WTC11 (cell line): ENCODE measurements around the gene THSD7B. TPM values are rescaled to one million over a fixed set of nuclear protein-coding genes. Genes with fewer than 3 reads are reported as not detected.

Experiments
- ATAC-seq: fragments of 200-7000 bp; cut with Tn5 transposase; 2 replicates; pipeline ENCODE4 v1.10.0; 2021; ENCODE audit warnings: mild to moderate bottlenecking, moderate library complexity
- CTCF ChIA-PET: fragments of 300-600 bp; sonication (Branson Sonifier 250); formaldehyde crosslinking; loops from one replicate; lab custom pipeline; 2021; ENCODE audit warnings: antibody characterized with exemption; lab: Charles Lee
- POLR2A ChIA-PET: fragments of 350-600 bp; sonication (Branson Sonifier 250); formaldehyde crosslinking; loops from one replicate; lab custom pipeline; 2021; ENCODE audit warnings: antibody characterized with exemption; lab: Charles Lee
- DNase-seq: peaks from one replicate; pipeline ENCODE4 v3.0.0; 2021; ENCODE audit warnings: low spot score
- H3K27ac Mint-ChIP-seq: 2 replicates; pipeline ENCODE4 v1.8.0; 2021; ENCODE audit warnings: mixed read lengths
- H3K27me3 Mint-ChIP-seq: 2 replicates; pipeline ENCODE4 v1.8.0; 2021; ENCODE audit warnings: low read depth, mild to moderate bottlenecking, moderate library complexity, mixed read lengths
- H3K36me3 Mint-ChIP-seq: 2 replicates; pipeline ENCODE4 v1.8.0; 2021; ENCODE audit warnings: mixed read lengths
- H3K4me1 Mint-ChIP-seq: 2 replicates; pipeline ENCODE4 v1.8.0; 2022; ENCODE audit warnings: mixed read lengths
- H3K4me3 Mint-ChIP-seq: 2 replicates; pipeline ENCODE4 v1.8.0; 2021; ENCODE audit warnings: mild to moderate bottlenecking, moderate library complexity, mixed read lengths
- H3K9me3 Mint-ChIP-seq: 2 replicates; pipeline ENCODE4 v1.8.0; 2021; ENCODE audit warnings: mixed read lengths
- AFF4 ChIP-seq: sonication (generic); formaldehyde crosslinking; IDR thresholded peaks from 2 replicates; pipeline ENCODE4 v1.8.1; 2023; ENCODE audit warnings: mild to moderate bottlenecking, missing genetic modification reagents, borderline replicate concordance
- CREB1 ChIP-seq: sonication (generic); formaldehyde crosslinking; IDR thresholded peaks from 2 replicates; pipeline ENCODE4 v1.8.0; 2023; ENCODE audit warnings: mild to moderate bottlenecking, missing genetic modification reagents
- ELF4 ChIP-seq: sonication (generic); formaldehyde crosslinking; IDR thresholded peaks from 2 replicates; pipeline ENCODE4 v1.8.1; 2022; ENCODE audit warnings: low read depth, mild to moderate bottlenecking, moderate library complexity, missing genetic modification reagents
- ERG ChIP-seq: fragments of 250-450 bp; sonication (Bioruptor Pico); IDR thresholded peaks from 2 replicates; pipeline ENCODE4 v1.8.0; 2021; ENCODE audit warnings: mild to moderate bottlenecking
- FOXJ3 ChIP-seq: sonication (generic); formaldehyde crosslinking; IDR thresholded peaks from 2 replicates; pipeline ENCODE4 v1.9.0; 2021; ENCODE audit warnings: missing genetic modification reagents, mild to moderate bottlenecking, borderline replicate concordance
- FOXP1 ChIP-seq: sonication (generic); formaldehyde crosslinking; IDR thresholded peaks from 2 replicates; pipeline ENCODE4 v1.8.0; 2022; ENCODE audit warnings: missing genetic modification reagents, mild to moderate bottlenecking, moderate library complexity, borderline replicate concordance
- GABPB1 ChIP-seq: sonication (generic); formaldehyde crosslinking; IDR thresholded peaks from 2 replicates; pipeline ENCODE4 v1.8.1; 2023; ENCODE audit warnings: mild to moderate bottlenecking, missing genetic modification reagents
- GRHL2 ChIP-seq: fragments of 250-450 bp; sonication (Bioruptor Pico); IDR thresholded peaks from 2 replicates; pipeline ENCODE4 v1.8.0; 2022; ENCODE audit warnings: mild to moderate bottlenecking, moderate library complexity; ENCODE audit not compliant: insufficient replicate concordance, severe bottlenecking
- MYBL2 ChIP-seq: sonication (generic); formaldehyde crosslinking; IDR thresholded peaks from 2 replicates; pipeline ENCODE4 v1.8.1; 2023; ENCODE audit warnings: mild to moderate bottlenecking, moderate library complexity, missing genetic modification reagents
- NFE2L1 ChIP-seq: sonication (generic); formaldehyde crosslinking; IDR thresholded peaks from 2 replicates; pipeline ENCODE4 v1.8.1; 2023; ENCODE audit warnings: missing genetic modification reagents
- NR3C1 ChIP-seq: sonication (generic); formaldehyde crosslinking; conservative IDR thresholded peaks from 2 replicates; pipeline ENCODE4 v1.8.1; 2023; ENCODE audit warnings: low read depth, mild to moderate bottlenecking, missing genetic modification reagents
- PRRX2 ChIP-seq: fragments of 250-450 bp; sonication (Bioruptor Pico); IDR thresholded peaks from 2 replicates; pipeline ENCODE4 v1.8.0; 2021; ENCODE audit warnings: mild to moderate bottlenecking
- SP1 ChIP-seq: sonication (generic); formaldehyde crosslinking; conservative IDR thresholded peaks from 2 replicates; pipeline ENCODE4 v1.8.1; 2022; ENCODE audit warnings: missing genetic modification reagents
- TCF7 ChIP-seq: sonication (generic); formaldehyde crosslinking; IDR thresholded peaks from 2 replicates; pipeline ENCODE4 v1.8.0; 2022; ENCODE audit warnings: mild to moderate bottlenecking, low read depth, missing genetic modification reagents, moderate library complexity
- TEAD1 ChIP-seq: sonication (generic); formaldehyde crosslinking; IDR thresholded peaks from 2 replicates; pipeline ENCODE4 v1.8.0; 2022; ENCODE audit warnings: mild to moderate bottlenecking, missing genetic modification reagents
- ZNF232 ChIP-seq: sonication (generic); formaldehyde crosslinking; IDR thresholded peaks from 2 replicates; pipeline ENCODE4 v1.8.0; 2022; ENCODE audit warnings: mild to moderate bottlenecking, missing genetic modification reagents
- total RNA-seq: library from RNA; stranded (reverse); gene quantifications from 3 replicates; pipeline ENCODE4 v1.2.3, GENCODE V29; 2021
- TF ChIP-seq, protein P1 (sequence below): sonication (generic); formaldehyde crosslinking; IDR thresholded peaks from 2 replicates; pipeline ENCODE4 v1.8.0; 2023; ENCODE audit warnings: missing genetic modification reagents
- TF ChIP-seq, protein P2 (sequence below): sonication (generic); formaldehyde crosslinking; conservative IDR thresholded peaks from 2 replicates; pipeline ENCODE4 v1.8.1; 2022; ENCODE audit warnings: mild to moderate bottlenecking, missing genetic modification reagents

The THSD7B gene
- total RNA-seq, 1 experiment from 2014 or later = 2.9 TPM

- TF ChIP-seq ZNF232 (CRISPR knock-in tag) (no peak), FOXP1 (CRISPR knock-in tag) (no peak), NR3C1 (CRISPR knock-in tag) (no peak), ERG (no peak), NFE2L1 (no peak), GRHL2 (CRISPR knock-in tag) (no peak), CREB1 (CRISPR knock-in tag) (no peak), FOXJ3 (CRISPR knock-in tag) (no peak), ELF4 (no peak), AFF4 (CRISPR knock-in tag) (no peak)
- TF ChIP-seq, protein P1, sequence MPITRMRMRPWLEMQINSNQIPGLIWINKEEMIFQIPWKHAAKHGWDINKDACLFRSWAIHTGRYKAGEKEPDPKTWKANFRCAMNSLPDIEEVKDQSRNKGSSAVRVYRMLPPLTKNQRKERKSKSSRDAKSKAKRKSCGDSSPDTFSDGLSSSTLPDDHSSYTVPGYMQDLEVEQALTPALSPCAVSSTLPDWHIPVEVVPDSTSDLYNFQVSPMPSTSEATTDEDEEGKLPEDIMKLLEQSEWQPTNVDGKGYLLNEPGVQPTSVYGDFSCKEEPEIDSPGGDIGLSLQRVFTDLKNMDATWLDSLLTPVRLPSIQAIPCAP (CRISPR knock-in tag) = no peak
- Mint-ChIP-seq H3K27ac (no peak overlapping the region), H3K36me3 (no peaks in the 10 kb centered on the region), H3K9me3 (no peaks in the 10 kb centered on the region), H3K4me3 (no peak overlapping the region), H3K27me3 (no peaks in the 10 kb centered on the region), H3K4me1 (peaks cover 17% of the 10 kb centered on the region)
- no peak for DNase-seq
- POLR2A ChIA-PET = no interaction called here
- ATAC-seq = no peak
- CTCF ChIA-PET = interaction anchor here (0.6 to 2.3 kb wide), 3 partner anchors 304 to 328 kb away, joined by 3 to 16 read pairs (median 4); no protein-coding TSS in a partner anchor
Observed at GRCh38 chr2:136738044-136738443, 27.3 kb upstream of the THSD7B start.

DNA sequence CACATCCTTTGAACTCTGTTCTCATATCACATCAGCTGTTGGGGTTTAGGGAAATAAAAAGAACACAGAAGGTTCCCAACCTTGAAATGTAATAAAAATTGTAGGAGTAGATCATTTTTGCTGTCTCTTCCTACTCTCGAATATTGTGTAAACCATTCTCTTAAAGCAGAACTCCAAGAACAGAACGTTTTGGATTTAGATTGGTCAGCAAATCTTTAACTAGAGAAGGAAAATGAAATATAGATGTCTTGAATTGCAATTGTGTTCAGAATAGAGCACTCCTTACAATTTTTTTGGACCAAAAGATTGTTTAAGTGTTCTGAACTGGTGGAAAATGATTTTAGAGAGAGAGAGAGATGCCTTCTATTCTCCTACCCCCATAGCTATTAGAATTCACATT lies 23.9 kb upstream of the THSD7B start:
- Mint-ChIP-seq H3K36me3 (no peaks in the 10 kb centered on the region), H3K9me3 (no peaks in the 10 kb centered on the region), H3K4me3 (no peak overlapping the region), H3K27ac (no peak overlapping the region), H3K27me3 (no peaks in the 10 kb centered on the region), H3K4me1 (peaks cover 11% of the 10 kb centered on the region)
- DNase-seq = no peak
- ChIA-PET CTCF (no interaction called here), POLR2A (no interaction called here)
- no peak for ATAC-seq
- no peak for TF ChIP-seq TCF7 (CRISPR knock-in tag)

GRCh38 chr2:136750065-136750464 lies 15.3 kb upstream of the THSD7B start:
- no peak for DNase-seq
- Mint-ChIP-seq H3K36me3 (no peaks in the 10 kb centered on the region), H3K27ac (no peak overlapping the region), H3K4me3 (no peak overlapping the region), H3K4me1 (peaks cover 5% of the 10 kb centered on the region; the same call in 1 of the 2 replicates), H3K9me3 (no peaks in the 10 kb centered on the region), H3K27me3 (no peaks in the 10 kb centered on the region; the same call in 1 of the 2 replicates)
- ChIA-PET CTCF (no interaction called here), POLR2A (no interaction called here)
- no peak for ATAC-seq
- no peak for TF ChIP-seq GABPB1 (CRISPR knock-in tag)
- no peak for TF ChIP-seq SP1 (CRISPR knock-in tag)
- TF ChIP-seq NR3C1 (CRISPR knock-in tag) = no peak
- TF ChIP-seq TEAD1 (CRISPR knock-in tag) = no peak
- TF ChIP-seq, protein P2, sequence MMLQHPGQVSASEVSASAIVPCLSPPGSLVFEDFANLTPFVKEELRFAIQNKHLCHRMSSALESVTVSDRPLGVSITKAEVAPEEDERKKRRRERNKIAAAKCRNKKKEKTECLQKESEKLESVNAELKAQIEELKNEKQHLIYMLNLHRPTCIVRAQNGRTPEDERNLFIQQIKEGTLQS = no peak
- no peak for TF ChIP-seq MYBL2 (CRISPR knock-in tag)
- TF ChIP-seq PRRX2 (CRISPR knock-in tag) = no peak
